Endodermal cell (in vitro differentiated cells): ENCODE measurements around the gene CPHXL2. TPM values are rescaled to one million over a fixed set of nuclear protein-coding genes. Genes with fewer than 3 reads are reported as not detected.

Experiments
- DNase-seq: peaks from one replicate; pipeline ENCODE4 v3.0.0-alpha.2; 2017
- H3K27ac ChIP-seq: 2 replicates; pipeline ENCODE4 v1.5.1; 2013; ENCODE audit warnings: mild to moderate bottlenecking, low read depth, low read length, moderate library complexity
- H3K27me3 ChIP-seq: 2 replicates; pipeline ENCODE4 v1.6.1; 2013; ENCODE audit warnings: mild to moderate bottlenecking, low read length, moderate library complexity; ENCODE audit not compliant: insufficient read depth, control insufficient read depth, poor library complexity, severe bottlenecking
- H3K36me3 ChIP-seq: 2 replicates; pipeline ENCODE4 v1.7.0; 2013; ENCODE audit warnings: mild to moderate bottlenecking, low read length, moderate library complexity; ENCODE audit not compliant: control insufficient read depth, insufficient read depth
- H3K4me1 ChIP-seq: one replicate; pipeline ENCODE4 v1.7.0; 2013; ENCODE audit warnings: low read length; ENCODE audit not compliant: control insufficient read depth, insufficient read depth
- H3K4me3 ChIP-seq: 2 replicates; pipeline ENCODE4 v1.5.1; 2013; ENCODE audit warnings: mild to moderate bottlenecking, low read length, moderate library complexity
- H3K9ac ChIP-seq: 2 replicates; pipeline ENCODE4 v1.6.1; 2013; ENCODE audit warnings: mild to moderate bottlenecking, low read length, moderate library complexity; ENCODE audit not compliant: poor library complexity, severe bottlenecking; ENCODE audit errors: extremely low read depth
- H3K9me3 ChIP-seq: 2 replicates; pipeline ENCODE4 v1.6.1; 2013; ENCODE audit warnings: mild to moderate bottlenecking, low read length, moderate library complexity; ENCODE audit not compliant: control insufficient read depth
- H3K27ac Mint-ChIP-seq: 2 replicates; pipeline ENCODE4 v1.8.0; 2020; ENCODE audit warnings: mixed read lengths
- H3K27me3 Mint-ChIP-seq: 2 replicates; pipeline ENCODE4 v1.8.0; 2021; ENCODE audit warnings: mild to moderate bottlenecking, mixed read lengths; ENCODE audit not compliant: insufficient read depth
- H3K36me3 Mint-ChIP-seq: 2 replicates; pipeline ENCODE4 v1.8.0; 2020; ENCODE audit warnings: low read depth, mixed read lengths
- H3K4me1 Mint-ChIP-seq: 2 replicates; pipeline ENCODE4 v1.8.0; 2020; ENCODE audit warnings: mixed read lengths
- H3K4me3 Mint-ChIP-seq: 2 replicates; pipeline ENCODE4 v1.8.0; 2020; ENCODE audit warnings: mild to moderate bottlenecking, moderate library complexity, mixed read lengths
- H3K9me3 Mint-ChIP-seq: 2 replicates; pipeline ENCODE4 v1.8.0; 2020; ENCODE audit warnings: mild to moderate bottlenecking, mixed read lengths
- whole genome bisulfite sequencing, 2 experiments: methylation state at CpG; one replicate each; pipeline versions ENCODE4 v1.1.5 to v1.1.7; 2013; ENCODE audit warnings: missing lambda C conversion rate in 2 of 2, mixed read lengths in 1 of 2; ENCODE audit not compliant: insufficient coverage in 1 of 2, insufficient read length in 1 of 2; 5-methylcytosine and 5-hydroxymethylcytosine counted together
- total RNA-seq, 2 donors: library from RNA; stranded (reverse); fragmentation: NEBNext Ultra II Directional in 1 of 2; extraction: Animal tissue kit (Norgen Biotek cat#: 25700) in 1 of 2; gene quantifications; 2 replicates in 1 of 2; 3 replicates in 1 of 2; pipeline ENCODE4 v1.2.1, GENCODE V29; 2021
- TF ChIP-seq, protein P1 (sequence below): fragments of 200-600 bp; sonication (generic); conservative IDR thresholded peaks from 2 replicates; pipeline ENCODE4 v1.5.0; 2021; ENCODE audit warnings: antibody characterized with exemption, mild to moderate bottlenecking

The CPHXL2 gene
- total RNA-seq, 2 donors from 2014 or later, result not detected

DNA sequence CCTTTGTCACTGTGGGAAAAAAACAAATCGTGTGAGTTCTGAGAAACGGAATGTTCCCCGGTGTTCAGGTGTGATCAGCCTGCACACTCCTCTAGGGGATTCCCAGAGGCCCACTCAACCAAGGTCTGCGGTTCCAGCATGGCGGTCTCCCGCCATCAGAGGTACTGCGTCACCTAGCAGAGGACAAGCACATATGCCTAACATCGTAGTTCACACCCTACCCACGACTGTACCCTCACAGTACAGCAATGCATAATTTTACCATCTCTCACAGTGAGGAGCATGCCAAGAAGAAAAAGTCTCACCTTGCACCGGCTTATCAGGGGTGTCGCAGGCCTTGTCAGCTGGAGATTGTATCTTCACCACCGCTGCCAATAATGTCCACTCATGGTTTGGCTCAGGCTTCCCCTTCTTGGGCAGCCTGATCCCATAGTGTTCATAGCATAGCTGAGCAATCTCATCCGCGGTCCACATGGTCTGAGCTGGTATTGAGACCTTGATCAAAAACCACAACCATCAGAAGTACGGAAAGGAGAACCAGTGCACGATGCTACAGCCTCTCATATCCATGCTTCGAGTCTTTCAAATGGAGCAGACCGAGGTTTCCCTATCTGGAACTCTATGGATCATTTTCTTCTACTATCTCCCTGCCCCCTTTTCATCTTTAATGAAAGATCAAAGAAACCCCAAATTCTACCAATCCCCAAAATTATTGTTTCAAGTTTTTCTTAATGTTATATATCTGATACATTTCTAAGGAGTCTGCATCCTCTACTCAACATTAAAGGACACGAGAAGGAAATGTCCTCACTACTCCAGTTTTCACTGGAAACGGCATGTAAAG, 56.3 kb downstream of the CPHXL2 start:
- WGBS, 2 experiments, result 95 to 97% methylated on average over 17 to 20 of the region's 20 CpGs
- peaks cover 46% of the 10 kb centered on the region for H3K36me3 ChIP-seq
- no peaks in the 10 kb centered on the region for H3K9me3 Mint-ChIP-seq
- no peak overlapping the region for H3K27ac ChIP-seq
- peaks cover 14% of the 10 kb centered on the region for H3K4me1 Mint-ChIP-seq
- no peaks in the 10 kb centered on the region for H3K27me3 Mint-ChIP-seq
- TF ChIP-seq, protein P1, sequence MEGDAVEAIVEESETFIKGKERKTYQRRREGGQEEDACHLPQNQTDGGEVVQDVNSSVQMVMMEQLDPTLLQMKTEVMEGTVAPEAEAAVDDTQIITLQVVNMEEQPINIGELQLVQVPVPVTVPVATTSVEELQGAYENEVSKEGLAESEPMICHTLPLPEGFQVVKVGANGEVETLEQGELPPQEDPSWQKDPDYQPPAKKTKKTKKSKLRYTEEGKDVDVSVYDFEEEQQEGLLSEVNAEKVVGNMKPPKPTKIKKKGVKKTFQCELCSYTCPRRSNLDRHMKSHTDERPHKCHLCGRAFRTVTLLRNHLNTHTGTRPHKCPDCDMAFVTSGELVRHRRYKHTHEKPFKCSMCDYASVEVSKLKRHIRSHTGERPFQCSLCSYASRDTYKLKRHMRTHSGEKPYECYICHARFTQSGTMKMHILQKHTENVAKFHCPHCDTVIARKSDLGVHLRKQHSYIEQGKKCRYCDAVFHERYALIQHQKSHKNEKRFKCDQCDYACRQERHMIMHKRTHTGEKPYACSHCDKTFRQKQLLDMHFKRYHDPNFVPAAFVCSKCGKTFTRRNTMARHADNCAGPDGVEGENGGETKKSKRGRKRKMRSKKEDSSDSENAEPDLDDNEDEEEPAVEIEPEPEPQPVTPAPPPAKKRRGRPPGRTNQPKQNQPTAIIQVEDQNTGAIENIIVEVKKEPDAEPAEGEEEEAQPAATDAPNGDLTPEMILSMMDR, result no peak
- no peaks in the 10 kb centered on the region for H3K27me3 ChIP-seq
- H3K9ac ChIP-seq, result no peak overlapping the region
- H3K4me1 ChIP-seq, result peaks cover 5% of the 10 kb centered on the region
- H3K9me3 ChIP-seq, result no peaks in the 10 kb centered on the region
- DNase-seq, result no peak
- H3K4me3 ChIP-seq, result no peak overlapping the region
- H3K4me3 Mint-ChIP-seq, result no peak overlapping the region
- H3K27ac Mint-ChIP-seq, result no peak overlapping the region
- peaks cover 41% of the 10 kb centered on the region for H3K36me3 Mint-ChIP-seq

DNA sequence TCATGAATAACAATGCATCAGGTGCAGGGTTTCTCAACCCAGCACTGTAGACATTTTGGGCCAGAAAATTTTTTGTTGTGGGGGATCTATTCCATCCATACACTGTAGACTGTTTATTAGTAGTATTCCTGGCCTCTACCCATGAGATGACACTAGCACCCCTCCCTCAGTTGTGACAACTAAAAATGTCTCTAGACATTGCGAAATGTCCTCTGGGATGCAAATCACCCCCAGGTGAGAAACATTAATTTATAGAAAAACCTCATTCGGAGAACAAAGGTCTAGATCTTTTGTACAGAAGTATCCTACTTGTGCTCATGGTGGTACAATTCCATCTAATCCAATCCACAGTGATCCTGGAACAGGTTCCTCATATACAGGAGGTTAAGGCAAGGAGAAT, 58.0 kb downstream of the CPHXL2 start:
- Histone ChIP-seq H3K4me3 (no peak overlapping the region), H3K27me3 (no peaks in the 10 kb centered on the region), H3K9ac (no peak overlapping the region), H3K4me1 (peaks cover 3% of the 10 kb centered on the region), H3K36me3 (peaks cover 50% of the 10 kb centered on the region), H3K27ac (no peak overlapping the region), H3K9me3 (no peaks in the 10 kb centered on the region)
- Mint-ChIP-seq H3K9me3 (no peaks in the 10 kb centered on the region), H3K27ac (no peak overlapping the region), H3K4me1 (peaks cover 6% of the 10 kb centered on the region), H3K4me3 (no peak overlapping the region), H3K27me3 (no peaks in the 10 kb centered on the region), H3K36me3 (peaks cover 55% of the 10 kb centered on the region)
- no peak for DNase-seq
- TF ChIP-seq, protein P1, result no peak
- 95% methylated on average over 2 of the region's 2 CpGs; no CpG with 5 or more reads in 1 of the 2 experiments for WGBS, 2 experiments

DNA sequence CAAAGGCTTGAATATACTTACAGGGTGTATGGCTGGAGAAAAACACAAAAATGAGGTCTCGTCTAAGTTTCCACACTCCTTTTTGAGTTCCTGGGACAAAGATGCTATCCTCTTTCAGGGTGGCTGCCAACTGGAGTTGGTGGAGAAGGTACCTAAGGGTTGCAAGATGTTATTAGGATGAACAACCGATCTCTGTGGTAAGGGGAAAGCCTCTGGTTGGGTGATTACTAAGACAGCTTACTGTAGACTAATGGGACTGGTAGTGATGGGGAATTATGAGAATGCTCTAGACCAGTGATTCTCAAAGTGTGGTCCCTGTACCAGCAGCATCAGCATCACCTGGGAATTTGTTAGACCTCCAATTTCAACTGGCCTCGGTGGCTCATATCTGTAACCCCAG, 59.7 kb downstream of the CPHXL2 start:
- Histone ChIP-seq H3K4me1 (no peaks in the 10 kb centered on the region), H3K36me3 (peaks cover 67% of the 10 kb centered on the region), H3K9me3 (no peaks in the 10 kb centered on the region), H3K27ac (no peak overlapping the region), H3K4me3 (no peak overlapping the region), H3K9ac (no peak overlapping the region), H3K27me3 (no peaks in the 10 kb centered on the region)
- no peak overlapping the region for H3K27ac Mint-ChIP-seq
- H3K27me3 Mint-ChIP-seq, result no peaks in the 10 kb centered on the region
- peaks cover 71% of the 10 kb centered on the region for H3K36me3 Mint-ChIP-seq
- no peaks in the 10 kb centered on the region for H3K9me3 Mint-ChIP-seq
- no peak for DNase-seq
- H3K4me3 Mint-ChIP-seq, result no peak overlapping the region
- 89 to 100% methylated on average over 3 of the region's 3 CpGs for WGBS, 2 experiments
- peaks cover 2% of the 10 kb centered on the region for H3K4me1 Mint-ChIP-seq
- TF ChIP-seq, protein P1, result no peak
